ENCODE data around the gene WAC. TPM values are rescaled to one million over a fixed set of nuclear protein-coding genes. Genes with fewer than 3 reads are reported as not detected.

WAC gene
- total and polyA plus RNA-seq, 9 of the 15 experiments (the other 6 are each of a cell fraction or from before 2014, with no cell fraction given), result 24.8 to 123 (median 78.2) TPM

- H3K4me3 ChIP-seq, result no peak overlapping the region
- in situ Hi-C loops (cut with MboI), result no loop called here
- no peak for TF ChIP-seq ZBTB5 (IDR thresholded peaks at IDR 0.05)
- TF ChIP-seq TCFL5 (CRISPR knock-in tag; conservative IDR thresholded peaks at IDR 0.05), result no peak
- TF ChIP-seq PREB (CRISPR knock-in tag; IDR thresholded peaks at IDR 0.05), result no peak
- TF ChIP-seq ELF4 (CRISPR knock-in tag; IDR thresholded peaks at IDR 0.05), result no peak
- no peak for TF ChIP-seq SREBF2 (CRISPR knock-in tag; IDR thresholded peaks at IDR 0.05)
- no peak for TF ChIP-seq POLR3G (IDR thresholded peaks at IDR 0.05; ENCODE audit: extremely low read depth, insufficient read length, insufficient replicate concordance)
- TF ChIP-seq DPF2 (IDR thresholded peaks at IDR 0.05), result no peak
- no peak for TF ChIP-seq GABPB1 (CRISPR knock-in tag; IDR thresholded peaks at IDR 0.05)
- TF ChIP-seq TFE3 (CRISPR knock-in tag; IDR thresholded peaks at IDR 0.05), result no peak
- no peak for TF ChIP-seq MTA3 (IDR thresholded peaks at IDR 0.05; ENCODE audit: borderline replicate concordance)
- H3K9me3 ChIP-seq (replicated peaks; ENCODE audit: control insufficient read depth, insufficient read depth, low read depth, low read length), result no peaks in the 10 kb centered on the region; the same call in 1 of the 2 replicates
- WGBS (ENCODE audit: insufficient coverage, low coverage, missing lambda C conversion rate), result 77% methylated on average over 3 of the region's 3 CpGs
- BruUV-seq (replicated peaks), result no TSS peak
- ATAC-seq, result no peak; the same call in 1 of the 3 replicates
- peaks cover 86% of the 10 kb centered on the region for H3K36me3 ChIP-seq (ENCODE audit: control insufficient read depth, insufficient read depth, low read length)
- H3K27ac ChIP-seq (ENCODE audit: extremely low read depth, low read depth, low read length), result no peak overlapping the region
- CTCF ChIA-PET (ENCODE audit: low intra/inter-chr PET ratio), result no interaction called here
- intact Hi-C loops (cut with micrococcal nuclease), result no loop called here
- peaks cover 98% of the 10 kb centered on the region for H3K79me2 ChIP-seq (ENCODE audit: control insufficient read depth, insufficient read depth, low read length)
- no peak overlapping the region for H2AFZ ChIP-seq (ENCODE audit: low read depth, low read length)
- no peaks in the 10 kb centered on the region for H3K9me1 ChIP-seq (ENCODE audit: control insufficient read depth, insufficient read depth, low read length)
- no peak for FAIRE-seq
- H3K9ac ChIP-seq (ENCODE audit: insufficient read depth in 1 of 2, low read depth in 2 of 2, low read length in 2 of 2), result no peak overlapping the region
- no peaks in the 10 kb centered on the region; a peak in 1 of 5 replicates for H3K4me1 ChIP-seq (replicated peaks in 1 of 2; ENCODE audit: control insufficient read depth in 2 of 2, insufficient read depth in 2 of 2, low read length in 2 of 2)
- peaks cover 44% of the 10 kb centered on the region for H4K20me1 ChIP-seq (replicated peaks; ENCODE audit: control insufficient read depth, insufficient read depth, low read length)
- no peaks in the 10 kb centered on the region for H3K27me3 ChIP-seq (ENCODE audit: control insufficient read depth in 2 of 2, insufficient read depth in 2 of 2, low read length in 2 of 2)
- POLR2A ChIA-PET, result interaction anchor here (1.7 kb wide), 1 partner anchor 18 kb away, joined by 4 read pairs; no protein-coding TSS in a partner anchor
- no peak overlapping the region for H3K4me2 ChIP-seq (ENCODE audit: insufficient read depth, low read length)
- no peak for DNase-seq (ENCODE audit: extremely low read depth in 1 of 4, low spot score in 3 of 4)
Measured at GRCh38 chr10:28560617-28561016, 27.7 kb downstream of the WAC start.

Measured in K562 (cell line).